Right renal pelvis (tissue), 4 donors: ENCODE measurements around the gene MRPS18B. TPM values are rescaled to one million over a fixed set of nuclear protein-coding genes. Genes with fewer than 3 reads are reported as not detected.
A peak's percentile ranks its signal among the peaks of the same experiment; 100 is the strongest.

Source experiments
- DNase-seq, 4 donors: peaks; one replicate each; pipeline ENCODE4 v3.0.0-alpha.2; 2013; ENCODE audit warnings: low read depth in 4 of 4, low spot score in 3 of 4, missing footprints in 1 of 4
- polyA plus RNA-seq, 4 donors: library from polyadenylated mRNA; unstranded; fragments of 120-200 nt; gene quantifications; one replicate each; pipeline ENCODE4 v1.2.1, GENCODE V29; 2013; ENCODE audit not compliant: insufficient read length in 4 of 4

Gene MRPS18B
- 10 to 100 TPM; 60.6 to 69.1 (median 62.1) TPM for polyA plus RNA-seq

- DNase-seq: peak; percentile 97 to 100 (median 98)
Observed at GRCh38 chr6:30617565-30618269, at the start of gene MRPS18B. Gene MRPS18B (plus strand): TSS chr6:30617840. CDS start chr6:30617866, 26 bp downstream.

- DNase-seq: no peak
Observed at GRCh38 chr6:30568245-30568644, 49.4 kb upstream of the MRPS18B start.

DNA sequence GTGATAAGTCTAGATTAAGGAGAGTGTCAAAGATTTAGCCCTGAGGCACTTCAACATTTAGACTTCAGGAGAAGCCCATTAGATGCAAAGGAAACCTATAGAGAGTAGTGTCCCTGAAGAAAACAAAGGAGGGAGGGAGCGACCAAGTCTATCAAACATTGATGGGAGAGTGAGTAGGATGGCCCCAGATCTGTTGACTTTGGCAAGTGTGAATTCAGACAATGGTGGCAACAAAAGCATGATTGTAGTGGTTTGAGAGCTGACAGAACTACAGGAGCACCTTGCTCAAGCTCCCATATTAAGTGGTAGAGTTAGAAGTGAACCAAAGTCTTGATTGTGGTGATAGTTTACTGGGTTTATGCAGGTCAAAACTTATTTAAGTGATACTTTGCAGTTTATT lies 47.4 kb upstream of the MRPS18B start:
- no peak for DNase-seq

DNA sequence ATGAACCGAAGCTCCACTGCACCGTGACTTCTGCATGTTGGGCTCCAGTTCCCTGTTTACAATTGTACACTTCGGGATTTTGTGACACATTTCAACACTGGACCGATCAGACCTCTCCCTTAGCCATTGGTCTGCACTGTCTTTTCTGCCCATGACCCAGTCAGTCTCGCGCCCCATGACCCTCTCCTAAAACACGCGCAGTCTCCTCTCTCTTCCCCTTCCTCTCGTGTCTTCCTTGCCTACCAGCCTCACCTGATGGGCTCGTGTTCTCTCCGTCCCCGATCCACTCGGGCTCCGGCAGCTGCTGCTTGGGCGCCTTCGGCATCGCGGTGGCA lies 46.9 kb upstream of the MRPS18B start:
- no peak for DNase-seq

GRCh38 chr6:30571075-30571761 lies 46.4 kb upstream of the MRPS18B start, which contains the start of gene ABCF1:
Gene ABCF1 (plus strand): TSS chr6:30571442. CDS start chr6:30571488, 46 bp downstream.
- peak; percentile 93 to 99 (median 94) for DNase-seq

DNA sequence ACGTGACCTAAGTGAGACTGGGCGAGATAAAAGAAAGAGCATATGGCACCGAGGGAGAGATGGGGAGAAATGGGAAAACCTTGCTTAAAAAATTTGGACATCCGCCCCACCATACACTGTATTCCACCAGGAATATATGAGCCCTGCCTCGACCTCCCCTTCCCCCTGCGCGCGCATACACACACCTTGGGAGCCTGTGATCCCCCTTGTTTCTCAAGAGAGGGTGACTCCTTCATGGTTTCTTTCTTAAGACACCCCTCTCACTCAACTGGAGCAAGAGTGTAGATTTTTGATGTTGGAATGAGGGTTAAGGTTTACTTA lies 45.9 kb upstream of the MRPS18B start:
- no peak for DNase-seq

DNA sequence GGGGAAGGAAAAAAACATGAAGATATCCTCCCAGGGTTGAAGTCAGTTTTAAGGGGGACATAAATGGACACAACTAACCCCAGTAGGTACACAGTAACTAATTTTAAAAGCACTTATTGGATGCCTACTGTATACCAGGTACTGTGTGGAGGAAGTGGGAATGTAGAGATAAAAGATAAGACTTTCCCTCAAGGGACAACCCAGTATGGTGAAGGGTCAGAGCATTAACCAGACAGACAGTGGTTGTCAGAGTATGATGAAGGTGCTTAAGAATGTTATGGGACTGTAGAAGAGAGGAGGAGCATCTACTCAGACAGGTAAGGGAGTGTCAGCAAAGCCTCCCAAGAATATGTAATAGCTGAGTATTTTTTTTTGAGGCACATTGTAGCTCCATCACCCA lies 45.5 kb upstream of the MRPS18B start:
- DNase-seq: no peak

- no peak for DNase-seq
Observed at GRCh38 chr6:30573113-30573512, 44.5 kb upstream of the MRPS18B start.

GRCh38 chr6:30578051-30578450 lies 39.6 kb upstream of the MRPS18B start:
- DNase-seq: no peak

DNA sequence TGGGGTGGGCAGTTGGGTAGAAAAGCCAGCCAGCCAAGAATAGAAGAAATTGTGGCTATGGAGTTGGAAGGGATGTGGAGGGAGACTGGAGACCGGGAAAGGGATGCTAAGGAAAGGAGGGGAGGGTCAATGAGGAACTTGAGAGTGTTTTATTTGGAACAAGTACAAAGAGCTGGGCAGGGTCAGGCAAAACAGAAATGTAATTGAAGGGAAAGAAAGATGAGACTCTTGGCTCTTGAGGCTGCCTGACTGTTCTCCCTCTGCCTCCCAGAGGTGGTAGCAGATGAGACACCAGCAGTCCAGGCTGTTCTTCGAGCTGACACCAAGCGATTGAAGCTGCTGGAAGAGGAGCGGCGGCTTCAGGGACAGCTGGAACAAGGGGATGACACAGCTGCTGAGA lies 33.7 kb upstream of the MRPS18B start:
- DNase-seq: no peak

DNA sequence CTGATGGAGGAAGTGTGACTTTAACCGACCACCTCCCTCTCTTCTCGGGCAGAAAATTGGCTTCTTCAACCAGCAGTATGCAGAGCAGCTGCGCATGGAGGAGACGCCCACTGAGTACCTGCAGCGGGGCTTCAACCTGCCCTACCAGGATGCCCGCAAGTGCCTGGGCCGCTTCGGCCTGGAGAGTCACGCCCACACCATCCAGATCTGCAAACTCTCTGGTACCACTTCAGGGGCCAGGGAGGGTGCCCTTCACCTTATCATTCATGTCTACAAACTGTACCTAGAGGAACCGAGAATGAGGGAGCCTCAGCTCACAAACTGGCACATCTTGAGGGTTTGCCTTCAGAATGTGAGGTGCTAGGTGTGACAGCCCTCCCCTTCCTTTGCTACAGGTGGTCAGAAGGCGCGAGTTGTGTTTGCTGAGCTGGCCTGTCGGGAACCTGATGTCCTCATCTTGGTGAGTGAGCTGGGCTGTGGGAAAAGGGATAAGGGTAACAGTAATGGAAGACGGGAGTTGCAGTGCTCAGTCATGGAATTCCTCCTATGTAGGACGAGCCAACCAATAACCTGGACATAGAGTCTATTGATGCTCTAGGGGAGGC lies 27.8 kb upstream of the MRPS18B start:
- DNase-seq: no peak

DNA sequence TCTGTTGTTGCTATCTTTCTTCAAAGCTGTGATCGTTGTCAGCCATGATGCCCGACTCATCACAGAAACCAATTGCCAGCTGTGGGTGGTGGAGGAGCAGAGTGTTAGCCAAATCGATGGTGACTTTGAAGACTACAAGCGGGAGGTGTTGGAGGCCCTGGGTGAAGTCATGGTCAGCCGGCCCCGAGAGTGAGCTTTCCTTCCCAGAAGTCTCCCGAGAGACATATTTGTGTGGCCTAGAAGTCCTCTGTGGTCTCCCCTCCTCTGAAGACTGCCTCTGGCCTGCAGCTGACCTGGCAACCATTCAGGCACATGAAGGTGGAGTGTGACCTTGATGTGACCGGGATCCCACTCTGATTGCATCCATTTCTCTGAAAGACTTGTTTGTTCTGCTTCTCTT lies 27.1 kb upstream of the MRPS18B start:
- no peak for DNase-seq

GRCh38 chr6:30591008-30591407 lies 26.6 kb upstream of the MRPS18B start:
- DNase-seq: peak in 1 of 4 donors; percentile 44

DNA sequence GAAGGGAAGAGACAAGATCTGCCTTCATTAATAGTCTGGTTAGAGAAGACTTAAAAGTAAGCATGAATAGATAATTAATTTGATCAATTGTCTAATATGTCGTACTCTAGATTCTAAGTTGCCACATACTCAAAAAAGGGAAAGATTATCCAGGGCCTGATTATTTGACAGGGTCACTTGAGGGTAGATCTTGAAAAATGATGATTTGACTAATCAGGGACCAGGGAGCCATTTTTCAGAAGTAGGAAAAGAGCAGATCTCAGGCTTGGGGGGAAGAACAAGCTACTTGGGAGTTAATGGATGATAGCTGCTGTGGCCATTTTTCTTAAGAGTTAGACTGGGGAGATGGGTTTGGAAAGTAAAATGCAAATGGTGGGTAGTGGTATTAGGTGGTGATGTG lies 25.4 kb upstream of the MRPS18B start:
- no peak for DNase-seq

- DNase-seq: peak in 1 of 4 donors; percentile 67
Observed at GRCh38 chr6:30597315-30598144, 20.1 kb upstream of the MRPS18B start.

DNA sequence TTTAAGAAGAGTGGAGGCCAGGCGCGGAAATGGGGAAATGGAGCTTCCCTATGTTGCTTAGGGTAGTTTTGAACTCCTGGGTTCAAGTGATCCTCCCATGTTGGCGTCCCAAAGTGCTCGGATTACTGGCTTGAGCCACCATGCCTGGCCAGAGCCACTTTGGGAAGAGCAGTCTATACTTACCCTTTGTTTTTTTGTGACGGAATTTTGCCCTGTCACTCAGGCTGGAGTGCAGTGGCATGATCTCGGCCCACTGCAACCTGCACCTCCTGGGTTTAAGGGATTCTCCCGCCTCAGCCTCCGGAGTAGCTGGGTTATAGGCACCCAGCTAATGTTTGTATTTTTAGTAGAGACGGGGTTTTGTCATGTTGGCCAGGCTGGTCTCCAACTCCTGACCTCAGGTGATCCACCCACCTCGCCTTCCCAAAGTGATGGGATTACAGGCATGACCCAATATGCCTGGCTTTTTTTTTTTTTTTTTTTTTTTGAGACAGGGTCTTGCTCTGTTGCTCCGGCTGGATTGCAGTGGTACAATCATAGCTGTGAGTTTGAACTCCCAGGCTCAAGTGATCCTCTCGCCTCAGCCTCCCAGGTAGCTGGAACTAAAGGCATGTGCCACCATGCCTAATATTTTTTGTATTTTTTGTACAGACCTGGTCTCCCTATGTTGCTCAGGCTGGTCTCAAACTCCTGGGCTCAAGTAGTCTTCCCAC lies 18.6 kb upstream of the MRPS18B start:
- no peak for DNase-seq

GRCh38 chr6:30599625-30600324 lies 17.9 kb upstream of the MRPS18B start:
- no peak for DNase-seq

DNA sequence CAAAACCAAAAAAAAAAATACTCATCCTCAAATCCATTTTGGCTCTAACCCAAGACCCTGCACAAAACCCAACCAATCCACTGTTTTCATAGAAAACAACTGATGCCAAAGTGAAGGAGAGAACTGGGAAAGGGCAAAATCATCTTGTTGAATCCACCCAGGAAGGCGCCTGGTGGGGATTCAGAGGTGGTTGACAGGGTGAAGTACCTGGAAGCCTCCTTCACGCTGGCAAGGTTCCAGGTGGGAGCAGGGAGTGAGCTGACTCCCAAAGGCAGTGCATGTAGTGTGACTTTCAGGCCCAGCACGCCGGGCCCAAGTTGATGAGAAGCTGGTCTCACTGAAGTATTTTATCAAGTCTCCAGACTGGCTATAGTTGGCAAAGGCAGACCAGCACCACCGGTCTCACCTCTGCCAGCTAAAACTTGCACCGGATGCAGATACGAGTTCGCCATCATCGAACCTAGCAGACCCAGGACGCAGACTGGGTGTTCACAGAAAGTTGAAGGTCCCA lies 17.1 kb upstream of the MRPS18B start:
- no peak for DNase-seq

- no peak for DNase-seq
Observed at GRCh38 chr6:30601436-30601814, 16.2 kb upstream of the MRPS18B start.
